IMR-90 (cell line): ENCODE data around the gene PRKAR1B.

Source experiments
- RAD21 ChIP-seq: IDR thresholded peaks from 2 replicates; pipeline ENCODE4 v1.6.1; 2012; ENCODE audit warnings: low read length, improper control_type of control experiment
- RFX5 ChIP-seq: IDR thresholded peaks from 2 replicates; pipeline ENCODE4 v1.8.0; 2012; ENCODE audit warnings: low read depth, mild to moderate bottlenecking, low read length, moderate library complexity
- TF ChIP-seq, protein P1 (sequence below): fragments of 150-350 bp; IDR thresholded peaks from 2 replicates; pipeline ENCODE4 v1.6.1; 2016; ENCODE audit warnings: low read depth, mild to moderate bottlenecking, low read length, moderate library complexity, borderline replicate concordance
- TF ChIP-seq, protein P2 (sequence below): conservative IDR thresholded peaks from 2 replicates; pipeline ENCODE4 v1.5.1; 2012; ENCODE audit warnings: mild to moderate bottlenecking, low read depth, low read length, improper control_type of control experiment

DNA sequence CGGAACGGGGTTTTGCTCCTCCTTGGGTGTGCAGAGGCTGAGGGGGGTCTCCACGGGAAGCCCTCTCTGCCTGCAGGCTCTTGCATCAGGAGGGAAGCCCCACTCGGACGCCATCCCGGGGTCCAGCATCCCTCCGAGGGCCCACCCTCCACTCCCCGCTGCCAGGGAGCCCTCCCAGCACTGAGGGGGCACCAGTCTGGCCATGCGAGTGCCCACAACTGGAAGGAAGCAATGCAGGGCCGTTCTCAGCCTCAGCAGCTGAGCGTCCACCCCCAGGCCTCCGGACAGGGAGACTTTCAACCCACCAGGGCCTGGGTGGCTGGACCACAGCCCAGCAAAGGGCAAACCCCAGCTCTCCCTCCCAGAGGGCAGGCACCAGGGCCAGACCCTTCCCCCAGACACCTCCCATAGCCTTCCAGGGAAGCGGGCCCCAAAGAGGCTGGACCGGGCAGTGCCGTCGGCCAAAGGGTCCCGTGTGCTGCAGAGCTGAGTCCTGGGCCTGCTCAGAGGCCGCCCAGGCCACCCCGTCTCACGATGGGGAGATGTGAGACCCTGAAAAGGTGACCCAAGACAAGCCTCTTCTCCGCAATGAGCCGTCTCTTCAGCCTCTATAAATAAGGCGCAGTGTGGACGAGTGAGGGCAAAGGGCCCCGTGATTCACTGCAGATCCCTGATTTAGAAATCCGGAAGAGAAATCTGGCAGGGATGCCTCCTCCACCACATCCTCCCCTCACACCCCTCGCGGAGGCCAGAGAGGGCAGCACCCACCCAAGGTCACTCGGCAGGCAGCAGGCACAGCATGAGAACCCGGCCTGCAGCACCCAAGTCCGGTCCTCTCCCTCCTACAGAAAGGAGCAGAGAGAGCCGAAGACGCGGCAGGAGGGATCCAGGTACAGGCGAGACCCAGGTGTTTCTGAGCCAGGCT lies 82.4 kb downstream of the PRKAR1B start:
- TF ChIP-seq, protein P1, sequence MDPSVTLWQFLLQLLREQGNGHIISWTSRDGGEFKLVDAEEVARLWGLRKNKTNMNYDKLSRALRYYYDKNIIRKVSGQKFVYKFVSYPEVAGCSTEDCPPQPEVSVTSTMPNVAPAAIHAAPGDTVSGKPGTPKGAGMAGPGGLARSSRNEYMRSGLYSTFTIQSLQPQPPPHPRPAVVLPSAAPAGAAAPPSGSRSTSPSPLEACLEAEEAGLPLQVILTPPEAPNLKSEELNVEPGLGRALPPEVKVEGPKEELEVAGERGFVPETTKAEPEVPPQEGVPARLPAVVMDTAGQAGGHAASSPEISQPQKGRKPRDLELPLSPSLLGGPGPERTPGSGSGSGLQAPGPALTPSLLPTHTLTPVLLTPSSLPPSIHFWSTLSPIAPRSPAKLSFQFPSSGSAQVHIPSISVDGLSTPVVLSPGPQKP, result no peak
- TF ChIP-seq, protein P2, sequence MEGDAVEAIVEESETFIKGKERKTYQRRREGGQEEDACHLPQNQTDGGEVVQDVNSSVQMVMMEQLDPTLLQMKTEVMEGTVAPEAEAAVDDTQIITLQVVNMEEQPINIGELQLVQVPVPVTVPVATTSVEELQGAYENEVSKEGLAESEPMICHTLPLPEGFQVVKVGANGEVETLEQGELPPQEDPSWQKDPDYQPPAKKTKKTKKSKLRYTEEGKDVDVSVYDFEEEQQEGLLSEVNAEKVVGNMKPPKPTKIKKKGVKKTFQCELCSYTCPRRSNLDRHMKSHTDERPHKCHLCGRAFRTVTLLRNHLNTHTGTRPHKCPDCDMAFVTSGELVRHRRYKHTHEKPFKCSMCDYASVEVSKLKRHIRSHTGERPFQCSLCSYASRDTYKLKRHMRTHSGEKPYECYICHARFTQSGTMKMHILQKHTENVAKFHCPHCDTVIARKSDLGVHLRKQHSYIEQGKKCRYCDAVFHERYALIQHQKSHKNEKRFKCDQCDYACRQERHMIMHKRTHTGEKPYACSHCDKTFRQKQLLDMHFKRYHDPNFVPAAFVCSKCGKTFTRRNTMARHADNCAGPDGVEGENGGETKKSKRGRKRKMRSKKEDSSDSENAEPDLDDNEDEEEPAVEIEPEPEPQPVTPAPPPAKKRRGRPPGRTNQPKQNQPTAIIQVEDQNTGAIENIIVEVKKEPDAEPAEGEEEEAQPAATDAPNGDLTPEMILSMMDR, result no peak
- TF ChIP-seq RFX5, result no peak
- TF ChIP-seq RAD21, result no peak
